A673 (cell line): ENCODE results near the gene CCDC85A.

Experiments used
- EZH2 ChIP-seq: fragments of 200-600 bp; sonication (generic); IDR thresholded peaks from 2 replicates; pipeline ENCODE4 v1.6.1; 2017; ENCODE audit warnings: borderline replicate concordance, low read depth, mild to moderate bottlenecking, mixed read lengths, antibody characterized with exemption, low read length; ENCODE audit not compliant: poor library complexity, severe bottlenecking
- TF ChIP-seq, protein P1 (sequence below): fragments of 300-800, 200-600 bp; sonication (generic); conservative IDR thresholded peaks from 2 replicates; pipeline ENCODE4 v1.5.1; 2017; ENCODE audit warnings: low read depth, mild to moderate bottlenecking, antibody characterized with exemption, low read length, moderate library complexity, mixed read lengths

DNA sequence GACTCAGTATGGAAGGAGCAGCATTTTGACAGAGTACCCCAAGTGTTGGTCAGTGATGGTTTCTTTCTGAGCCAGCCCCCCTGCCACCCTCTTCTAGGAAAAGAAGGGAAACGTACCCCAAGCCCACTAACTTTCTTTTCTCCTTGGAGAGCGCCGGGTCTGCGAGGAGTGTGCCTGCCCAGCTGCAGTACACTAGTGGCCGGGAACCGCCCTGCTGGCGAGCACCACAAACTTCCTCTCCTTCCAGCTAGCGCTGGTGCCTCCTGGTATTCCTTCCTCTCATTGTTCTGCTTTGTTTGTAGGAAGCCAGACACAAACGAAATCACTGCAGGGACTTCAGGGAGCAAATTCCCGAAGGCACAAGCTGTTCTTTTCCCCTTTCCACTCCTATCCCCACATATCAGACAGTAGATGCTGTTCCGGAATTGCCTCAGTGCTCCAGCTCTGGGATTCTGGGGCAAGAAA is 1.8 kb downstream of the CCDC85A start:
- TF ChIP-seq, protein P1, sequence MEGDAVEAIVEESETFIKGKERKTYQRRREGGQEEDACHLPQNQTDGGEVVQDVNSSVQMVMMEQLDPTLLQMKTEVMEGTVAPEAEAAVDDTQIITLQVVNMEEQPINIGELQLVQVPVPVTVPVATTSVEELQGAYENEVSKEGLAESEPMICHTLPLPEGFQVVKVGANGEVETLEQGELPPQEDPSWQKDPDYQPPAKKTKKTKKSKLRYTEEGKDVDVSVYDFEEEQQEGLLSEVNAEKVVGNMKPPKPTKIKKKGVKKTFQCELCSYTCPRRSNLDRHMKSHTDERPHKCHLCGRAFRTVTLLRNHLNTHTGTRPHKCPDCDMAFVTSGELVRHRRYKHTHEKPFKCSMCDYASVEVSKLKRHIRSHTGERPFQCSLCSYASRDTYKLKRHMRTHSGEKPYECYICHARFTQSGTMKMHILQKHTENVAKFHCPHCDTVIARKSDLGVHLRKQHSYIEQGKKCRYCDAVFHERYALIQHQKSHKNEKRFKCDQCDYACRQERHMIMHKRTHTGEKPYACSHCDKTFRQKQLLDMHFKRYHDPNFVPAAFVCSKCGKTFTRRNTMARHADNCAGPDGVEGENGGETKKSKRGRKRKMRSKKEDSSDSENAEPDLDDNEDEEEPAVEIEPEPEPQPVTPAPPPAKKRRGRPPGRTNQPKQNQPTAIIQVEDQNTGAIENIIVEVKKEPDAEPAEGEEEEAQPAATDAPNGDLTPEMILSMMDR: no peak
- peak; percentile 51 for TF ChIP-seq EZH2
